ENCODE results near the gene MTOR. TPM values are rescaled to one million over a fixed set of nuclear protein-coding genes. Genes with fewer than 3 reads are reported as not detected.

MTOR gene
- total and polyA plus RNA-seq, 10 of the 15 experiments (the other 5 are each of a cell fraction or from before 2014, with no cell fraction given) = 6.6 to 41.8 (median 29.8) TPM

DNA sequence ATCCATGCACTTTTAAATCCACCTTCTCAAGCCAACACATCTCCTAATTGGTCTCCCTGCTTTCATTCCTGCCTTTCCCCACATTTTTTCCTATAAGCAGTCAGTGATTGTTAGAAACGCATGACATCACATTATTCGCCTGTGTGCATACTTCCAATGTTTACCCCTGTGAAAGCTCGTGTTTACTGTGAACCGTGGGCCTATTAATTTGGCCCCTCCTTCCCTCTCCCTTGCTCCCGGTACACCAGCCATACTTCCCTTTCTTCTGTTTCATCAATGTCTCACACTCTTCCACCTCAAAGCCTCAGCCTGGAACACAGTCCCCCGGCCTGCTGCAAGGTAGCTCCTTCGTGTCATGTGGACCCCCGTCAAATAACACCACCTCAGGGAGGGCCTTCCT is 9.1 kb downstream of the MTOR start:
- DNase-seq (ENCODE audit: low read depth, low spot score) (no peak), ATAC-seq (no peak), FAIRE-seq (no peak)
- Histone ChIP-seq H3K9me3 (replicated peaks; ENCODE audit: control insufficient read depth, insufficient read depth, low read length) (no peaks in the 10 kb centered on the region), H3K4me3 (no peak overlapping the region), H3K79me2 (ENCODE audit: control insufficient read depth, insufficient read depth, low read length) (no peaks in the 10 kb centered on the region), H3K36me3 (ENCODE audit: control insufficient read depth in 2 of 2, insufficient read depth in 2 of 2, low read length in 1 of 2) (peaks cover 19 to 24% of the 10 kb centered on the region in 2 experiments), H3K4me1 (ENCODE audit: control insufficient read depth, insufficient read depth, low read length) (no peaks in the 10 kb centered on the region), H3K4me2 (ENCODE audit: control insufficient read depth, insufficient read depth) (no peak overlapping the region), H3K9ac (ENCODE audit: control insufficient read depth, insufficient read depth, low read length) (no peak overlapping the region), H3K27ac (ENCODE audit: control insufficient read depth, insufficient read depth) (no peak overlapping the region), H2AFZ (ENCODE audit: control insufficient read depth, low read depth, low read length) (no peak overlapping the region), H3K27me3 (replicated peaks in 1 of 2; ENCODE audit: control insufficient read depth in 2 of 2, insufficient read depth in 2 of 2, low read length in 1 of 2) (no peaks in the 10 kb centered on the region), H4K20me1 (ENCODE audit: control insufficient read depth, insufficient read depth) (no peaks in the 10 kb centered on the region; the same call in none of the 2 replicates)
- intact Hi-C loops (cut with micrococcal nuclease; ENCODE audit: unreplicated experiment) = no loop called here
- WGBS (ENCODE audit: insufficient coverage, insufficient replicate concordance, low lambda C conversion rate, missing lambda C conversion rate) = 88% methylated on average over 8 of the region's 8 CpGs
- POLR2A ChIA-PET = no interaction called here
- in situ Hi-C loops (cut with MboI) = no loop called here
- no TSS peak for BruUV-seq (replicated peaks)
- RAD21 ChIA-PET (ENCODE audit: unreplicated experiment) = no interaction called here
- TF ChIP-seq ZBTB11 (CRISPR knock-in tag; IDR thresholded peaks at IDR 0.05) (no peak), HCFC1 (IDR thresholded peaks at IDR 0.05; ENCODE audit: low read length) (no peak), E2F4 (IDR thresholded peaks at IDR 0.05; ENCODE audit: low read depth, low read length) (no peak), ZNF274 (IDR thresholded peaks at IDR 0.05; ENCODE audit: insufficient read depth, insufficient read length) (no peak), CTCF (IDR thresholded peaks at IDR 0.05 in 2 of 3, conservative IDR thresholded peaks at IDR 0.05 in 1 of 3; ENCODE audit: control insufficient read depth in 2 of 3, extremely low read depth in 1 of 3, insufficient read depth in 1 of 3, low read depth in 3 of 3, low read length in 3 of 3) (no peak)
- TF ChIP-seq, protein P1, sequence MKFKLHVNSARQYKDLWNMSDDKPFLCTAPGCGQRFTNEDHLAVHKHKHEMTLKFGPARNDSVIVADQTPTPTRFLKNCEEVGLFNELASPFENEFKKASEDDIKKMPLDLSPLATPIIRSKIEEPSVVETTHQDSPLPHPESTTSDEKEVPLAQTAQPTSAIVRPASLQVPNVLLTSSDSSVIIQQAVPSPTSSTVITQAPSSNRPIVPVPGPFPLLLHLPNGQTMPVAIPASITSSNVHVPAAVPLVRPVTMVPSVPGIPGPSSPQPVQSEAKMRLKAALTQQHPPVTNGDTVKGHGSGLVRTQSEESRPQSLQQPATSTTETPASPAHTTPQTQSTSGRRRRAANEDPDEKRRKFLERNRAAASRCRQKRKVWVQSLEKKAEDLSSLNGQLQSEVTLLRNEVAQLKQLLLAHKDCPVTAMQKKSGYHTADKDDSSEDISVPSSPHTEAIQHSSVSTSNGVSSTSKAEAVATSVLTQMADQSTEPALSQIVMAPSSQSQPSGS (IDR thresholded peaks at IDR 0.05; ENCODE audit: low read length) = no peak
- SMC1A ChIA-PET (ENCODE audit: uncharacterized antibody, unreplicated experiment) = interaction anchor here (1.3 kb wide), 1 partner anchor 8 kb away, joined by 3 read pairs; no protein-coding TSS in a partner anchor
- CTCF ChIA-PET = interaction anchor here (1.5 to 3.5 kb wide), 3 partner anchors 9 to 12 kb away, joined by 3 to 13 read pairs (median 8); partner anchors contain the start of gene MTOR
